Stimulated activated CD8-positive, alpha-beta memory T cell treated with anti-CD3 and anti-CD28 coated beads, Interleukin-15, amount 100 ng/mL, for 4 hours (primary cell): Measurements from ENCODE around the gene WDR6.
"Not testable (repeated sequence)": the region's sequence is repeated elsewhere in the genome, so short reads cannot be mapped to it uniquely, and the experiment has no call there.

Experiments used
- DNase-seq, 2 donors: peaks; one replicate each; pipeline ENCODE4 v3.0.0-alpha.2; 2020; ENCODE audit warnings: low read depth in 2 of 2

WDR6 gene

GRCh38 chr3:48990636-48991469, 16.3 kb upstream of the WDR6 start:
- DNase-seq = no peak

GRCh38 chr3:48991851-48992545, 15.2 kb upstream of the WDR6 start:
- no peak for DNase-seq

- no peak for DNase-seq
These were observed 13.4 kb upstream of the WDR6 start for GRCh38 chr3:48993834-48994233.

GRCh38 chr3:48996640-48997039, 10.6 kb upstream of the WDR6 start:
- no peak for DNase-seq

GRCh38 chr3:48997102-48997635, 10.0 kb upstream of the WDR6 start:
- DNase-seq = no peak

- no peak for DNase-seq
These were observed 9.2 kb upstream of the WDR6 start for GRCh38 chr3:48997714-48998637.

- no peak for DNase-seq
These were observed 7.9 kb upstream of the WDR6 start for GRCh38 chr3:48999085-48999858.

GRCh38 chr3:49001155-49001554, 6.0 kb upstream of the WDR6 start:
- no peak for DNase-seq

- DNase-seq = no peak
These were observed 2.6 kb upstream of the WDR6 start for GRCh38 chr3:49004352-49005302.

- no peak for DNase-seq
These were observed 1.9 kb upstream of the WDR6 start for GRCh38 chr3:49005303-49005680.

GRCh38 chr3:49005998-49006397, 1.2 kb upstream of the WDR6 start:
- DNase-seq = no peak

- DNase-seq = no peak
These were observed 653 bp upstream of the WDR6 start for GRCh38 chr3:49006408-49007067.

GRCh38 chr3:49007771-49008528, 759 bp downstream of the WDR6 start:
- peak; percentile 78 to 84 for DNase-seq

GRCh38 chr3:49008627-49009026, 1.4 kb downstream of the WDR6 start:
- not testable (repeated sequence) for DNase-seq

- DNase-seq = no peak
These were observed 2.2 kb downstream of the WDR6 start for GRCh38 chr3:49009396-49009795.

GRCh38 chr3:49012441-49013017, 5.3 kb downstream of the WDR6 start:
- no peak for DNase-seq

- DNase-seq = no peak
These were observed 6.0 kb downstream of the WDR6 start for GRCh38 chr3:49013113-49013737.
